Activated CD4-positive, alpha-beta T cell treated with anti-CD3 and anti-CD28 coated beads for 48 hours (primary cell): Measurements from ENCODE around the gene RTN4RL1.

Experiments used
- DNase-seq: peaks from one replicate; pipeline ENCODE4 v3.0.0-alpha.2; 2020

RTN4RL1 gene

GRCh38 chr17:2058586-2059546 is 33.7 kb upstream of the RTN4RL1 start:
- peak; percentile 81 for DNase-seq

DNA sequence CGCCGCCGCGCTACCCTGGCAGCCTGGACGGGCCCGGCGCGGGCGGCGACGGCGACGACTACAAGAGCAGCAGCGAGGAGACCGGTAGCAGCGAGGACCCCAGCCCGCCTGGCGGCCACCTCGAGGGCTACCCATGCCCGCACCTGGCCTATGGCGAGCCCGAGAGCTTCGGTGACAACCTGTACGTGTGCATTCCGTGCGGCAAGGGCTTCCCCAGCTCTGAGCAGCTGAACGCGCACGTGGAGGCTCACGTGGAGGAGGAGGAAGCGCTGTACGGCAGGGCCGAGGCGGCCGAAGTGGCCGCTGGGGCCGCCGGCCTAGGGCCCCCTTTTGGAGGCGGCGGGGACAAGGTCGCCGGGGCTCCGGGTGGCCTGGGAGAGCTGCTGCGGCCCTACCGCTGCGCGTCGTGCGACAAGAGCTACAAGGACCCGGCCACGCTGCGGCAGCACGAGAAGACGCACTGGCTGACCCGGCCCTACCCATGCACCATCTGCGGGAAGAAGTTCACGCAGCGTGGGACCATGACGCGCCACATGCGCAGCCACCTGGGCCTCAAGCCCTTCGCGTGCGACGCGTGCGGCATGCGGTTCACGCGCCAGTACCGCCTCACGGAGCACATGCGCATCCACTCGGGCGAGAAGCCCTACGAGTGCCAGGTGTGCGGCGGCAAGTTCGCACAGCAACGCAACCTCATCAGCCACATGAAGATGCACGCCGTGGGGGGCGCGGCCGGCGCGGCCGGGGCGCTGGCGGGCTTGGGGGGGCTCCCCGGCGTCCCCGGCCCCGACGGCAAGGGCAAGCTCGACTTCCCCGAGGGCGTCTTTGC is 32.8 kb upstream of the RTN4RL1 start:
- no peak for DNase-seq

DNA sequence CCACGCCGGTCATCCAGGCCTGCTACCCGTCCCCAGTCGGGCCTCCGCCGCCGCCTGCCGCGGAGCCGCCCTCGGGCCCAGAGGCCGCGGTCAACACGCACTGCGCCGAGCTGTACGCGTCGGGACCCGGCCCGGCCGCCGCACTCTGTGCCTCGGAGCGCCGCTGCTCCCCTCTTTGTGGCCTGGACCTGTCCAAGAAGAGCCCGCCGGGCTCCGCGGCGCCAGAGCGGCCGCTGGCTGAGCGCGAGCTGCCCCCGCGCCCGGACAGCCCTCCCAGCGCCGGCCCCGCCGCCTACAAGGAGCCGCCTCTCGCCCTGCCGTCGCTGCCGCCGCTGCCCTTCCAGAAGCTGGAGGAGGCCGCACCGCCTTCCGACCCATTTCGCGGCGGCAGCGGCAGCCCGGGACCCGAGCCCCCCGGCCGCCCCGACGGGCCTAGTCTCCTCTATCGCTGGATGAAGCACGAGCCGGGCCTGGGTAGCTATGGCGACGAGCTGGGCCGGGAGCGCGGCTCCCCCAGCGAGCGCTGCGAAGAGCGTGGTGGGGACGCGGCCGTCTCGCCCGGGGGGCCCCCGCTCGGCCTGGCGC is 32.1 kb upstream of the RTN4RL1 start:
- no peak for DNase-seq

- DNase-seq: peak; percentile 68
These were observed 31.4 kb upstream of the RTN4RL1 start for GRCh38 chr17:2056206-2057174.

DNA sequence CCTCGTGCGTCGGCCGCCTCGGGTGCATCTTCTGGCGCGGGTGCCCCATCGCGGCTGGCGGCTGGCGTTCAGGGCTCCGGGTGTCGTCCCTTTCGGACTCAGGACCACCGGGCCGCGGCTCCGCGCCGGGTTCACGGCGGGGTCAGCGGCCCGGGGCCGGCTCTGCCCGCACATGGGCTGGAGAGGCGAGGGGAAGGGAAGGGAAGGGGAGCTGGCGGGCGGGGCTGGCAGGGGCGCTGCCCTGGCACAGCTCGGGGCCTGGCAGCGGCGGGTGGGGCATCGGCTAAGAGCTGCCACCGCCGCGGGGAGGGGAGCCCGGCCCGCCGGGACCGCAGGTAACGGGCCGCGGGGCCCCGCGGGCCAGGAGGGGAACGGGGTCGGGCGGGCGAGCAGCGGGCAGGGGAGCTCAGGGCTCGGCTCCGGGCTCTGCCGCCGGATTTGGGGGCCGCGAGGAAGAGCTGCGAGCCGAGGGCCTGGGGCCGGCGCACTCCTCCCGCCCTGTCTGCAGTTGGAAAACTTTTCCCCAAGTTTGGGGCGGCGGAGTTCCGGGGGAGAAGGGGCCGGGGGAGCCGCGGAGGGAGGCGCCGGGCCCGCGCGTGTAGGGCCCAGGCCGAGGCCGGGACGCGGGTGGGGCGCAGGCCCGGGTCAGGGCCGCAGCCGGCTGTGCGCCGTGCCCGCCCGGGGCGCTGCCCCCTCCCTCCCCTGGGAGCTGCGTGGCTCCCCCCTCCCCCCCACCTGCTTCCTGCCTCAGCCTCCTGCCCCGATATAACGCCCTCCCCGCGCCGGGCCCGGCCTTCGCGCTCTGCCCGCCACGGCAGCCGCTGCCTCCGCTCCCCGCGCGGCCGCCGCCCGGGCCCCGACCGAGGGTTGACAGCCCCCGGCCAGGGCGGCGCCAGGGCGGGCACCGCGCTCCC is 30.4 kb upstream of the RTN4RL1 start:
- peak; percentile 57 for DNase-seq

DNA sequence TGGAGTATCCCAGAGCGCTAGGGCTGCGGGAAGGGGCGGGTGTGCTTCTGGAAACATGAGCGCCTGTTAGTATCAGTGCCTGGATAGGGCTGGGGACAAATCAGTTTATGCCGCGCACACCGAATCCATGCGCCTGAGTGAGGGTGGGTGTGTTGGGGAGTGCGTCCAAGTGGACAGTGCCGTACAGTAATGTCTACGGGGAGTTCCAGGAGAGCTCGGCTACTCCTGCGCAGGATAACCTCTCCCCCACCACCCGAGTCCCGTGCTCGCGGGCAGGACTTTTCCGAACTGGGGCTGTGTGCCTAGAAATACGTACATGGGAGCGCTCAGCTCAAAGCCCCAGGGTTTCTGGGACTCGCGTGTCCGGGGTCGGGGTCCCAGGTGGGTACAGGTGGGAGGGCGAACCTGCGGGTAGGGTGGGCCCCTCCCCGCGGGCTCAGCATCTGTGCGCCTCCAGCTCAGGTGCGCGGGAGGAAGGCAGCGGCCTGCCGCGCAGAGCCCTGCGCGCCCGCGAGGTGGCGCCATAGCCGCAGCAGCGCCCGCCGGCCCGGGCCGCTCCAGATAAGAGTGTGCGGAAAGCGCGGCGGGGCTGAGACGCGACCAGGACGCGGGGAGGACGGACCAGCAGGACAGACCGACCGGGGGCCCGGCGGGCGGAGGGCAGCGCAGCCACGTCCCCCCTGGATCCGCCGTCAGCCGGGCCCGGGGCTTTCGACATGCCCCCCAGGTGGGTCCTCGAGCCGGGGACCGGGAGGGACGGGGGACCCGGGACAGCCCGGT is 29.6 kb upstream of the RTN4RL1 start, which contains the start of gene HIC1:
Gene HIC1, plus strand, starts transcription at position 592 of the 780 bp plus-strand sequence. CDS start 1,588 bp downstream, outside the sequence.
- peak; percentile 84 for DNase-seq

- DNase-seq: no peak
These were observed 29.1 kb upstream of the RTN4RL1 start for GRCh38 chr17:2054262-2054511.

- peak; percentile 86 for DNase-seq
These were observed 28.5 kb upstream of the RTN4RL1 start for GRCh38 chr17:2053380-2054261.

DNA sequence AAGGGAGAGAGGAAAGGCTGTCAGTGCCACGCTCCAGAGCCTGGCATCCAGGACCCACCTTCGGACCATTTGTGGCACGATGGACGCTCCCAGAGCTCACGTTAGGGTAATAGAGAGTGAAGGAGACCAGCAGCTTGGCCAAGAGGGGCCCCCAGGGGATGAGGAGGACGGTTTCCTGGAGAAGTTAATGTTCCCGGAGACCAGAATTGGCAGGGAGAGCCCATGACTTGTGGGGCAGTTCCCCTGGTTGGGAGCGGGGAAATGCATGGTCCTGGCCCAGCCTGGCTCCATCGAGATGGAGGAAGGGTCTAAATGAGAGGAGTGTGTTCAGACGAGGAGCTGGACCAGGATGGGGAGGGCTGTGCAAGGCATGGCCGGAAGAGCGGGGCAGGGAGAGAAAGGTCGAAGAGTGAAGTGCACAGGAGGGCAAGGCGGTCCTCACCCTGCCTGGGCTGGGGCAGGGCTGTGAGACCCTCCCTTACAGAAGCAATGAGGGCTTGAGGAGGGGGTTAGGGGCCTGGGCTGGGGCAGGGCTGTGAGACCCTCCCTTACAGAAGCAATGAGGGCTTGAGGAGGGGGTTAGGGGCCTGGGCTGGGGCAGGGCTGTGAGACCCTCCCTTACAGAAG is 26.9 kb upstream of the RTN4RL1 start:
- DNase-seq: no peak

GRCh38 chr17:2051061-2051932 is 26.2 kb upstream of the RTN4RL1 start:
- DNase-seq: no peak

DNA sequence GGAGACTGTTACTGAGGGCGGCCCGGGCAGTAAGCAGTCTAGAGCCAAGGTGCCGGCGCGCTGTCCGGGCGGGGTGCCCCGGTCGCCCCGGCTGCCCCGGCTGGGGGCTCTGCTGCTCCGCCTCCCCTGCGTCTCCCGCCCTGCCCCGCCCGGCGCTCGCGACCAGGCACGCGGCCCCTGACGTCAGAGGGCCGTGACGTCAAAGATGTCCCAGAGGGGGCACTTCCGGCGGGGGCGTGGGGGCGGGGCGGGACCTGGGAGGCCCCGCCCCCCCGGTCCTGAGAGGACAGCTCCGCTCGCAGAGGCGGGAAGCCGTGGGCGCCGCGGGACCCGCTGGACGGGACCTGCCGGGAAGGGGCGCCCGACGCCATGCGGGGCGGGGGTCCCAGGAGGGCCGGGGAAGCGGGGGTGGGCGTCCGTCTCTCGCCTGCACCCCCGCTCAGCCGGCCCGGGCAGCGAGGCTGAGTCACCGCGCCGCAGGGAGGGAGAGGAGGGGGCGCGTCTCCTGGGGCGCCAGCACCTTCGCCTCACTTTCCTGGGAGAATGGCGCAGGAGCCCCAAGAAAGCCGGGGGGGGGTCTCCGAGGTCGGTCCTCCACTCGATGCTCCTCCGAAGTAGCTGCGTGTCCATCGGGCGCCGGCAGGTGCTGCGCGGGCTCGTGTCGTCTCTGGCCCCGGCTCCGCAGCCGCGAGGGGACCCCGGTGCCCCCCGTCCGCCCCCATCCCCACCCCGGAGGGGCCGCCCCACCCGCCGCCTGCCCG is 25.3 kb upstream of the RTN4RL1 start:
- DNase-seq: peak; percentile 80

- peak; percentile 89 for DNase-seq
These were observed 24.5 kb upstream of the RTN4RL1 start for GRCh38 chr17:2049333-2050299.

- DNase-seq: no peak
These were observed 23.7 kb upstream of the RTN4RL1 start for GRCh38 chr17:2048805-2049204.

- DNase-seq: no peak
These were observed 22.5 kb upstream of the RTN4RL1 start for GRCh38 chr17:2047590-2047989.

GRCh38 chr17:2044263-2044894 is 19.2 kb upstream of the RTN4RL1 start:
- DNase-seq: no peak
